Ishikawa (cell line): ENCODE measurements around the gene SBF2.

Experiments
- CEBPB ChIP-seq: IDR thresholded peaks from 2 replicates; pipeline ENCODE4 v1.6.1; 2012
- EP300 ChIP-seq: IDR thresholded peaks from 2 replicates; pipeline ENCODE4 v1.6.1; 2012; ENCODE audit warnings: borderline replicate concordance
- NFIC ChIP-seq: IDR thresholded peaks from 2 replicates; pipeline ENCODE4 v1.6.1; 2012
- TAF1 ChIP-seq: IDR thresholded peaks from 2 replicates; pipeline ENCODE4 v1.6.1; 2012; ENCODE audit warnings: low read depth, mild to moderate bottlenecking
- TF ChIP-seq, protein P1 (sequence below): IDR thresholded peaks from 2 replicates; pipeline ENCODE4 v1.6.1; 2012; ENCODE audit warnings: low read depth, mild to moderate bottlenecking

DNA sequence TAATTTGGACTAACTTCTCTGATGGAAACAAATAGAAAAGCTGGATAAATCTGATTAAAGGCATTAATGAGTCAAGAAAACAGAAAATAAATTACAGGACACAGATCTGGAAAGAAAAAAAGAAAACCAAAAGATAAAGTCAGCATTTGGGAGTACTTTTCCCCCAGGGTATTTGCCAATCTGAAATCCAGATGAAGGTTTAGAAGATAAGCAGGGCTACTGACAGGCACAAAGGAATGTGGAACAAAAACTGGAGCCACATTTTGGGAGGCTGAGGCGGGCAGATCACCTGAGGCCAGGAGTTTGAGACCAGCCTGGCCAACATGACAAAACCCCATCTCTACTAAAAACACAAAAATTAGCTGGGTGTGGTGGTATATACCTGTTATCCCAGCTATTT, 57.2 kb downstream of the SBF2 start:
- TF ChIP-seq, protein P1, sequence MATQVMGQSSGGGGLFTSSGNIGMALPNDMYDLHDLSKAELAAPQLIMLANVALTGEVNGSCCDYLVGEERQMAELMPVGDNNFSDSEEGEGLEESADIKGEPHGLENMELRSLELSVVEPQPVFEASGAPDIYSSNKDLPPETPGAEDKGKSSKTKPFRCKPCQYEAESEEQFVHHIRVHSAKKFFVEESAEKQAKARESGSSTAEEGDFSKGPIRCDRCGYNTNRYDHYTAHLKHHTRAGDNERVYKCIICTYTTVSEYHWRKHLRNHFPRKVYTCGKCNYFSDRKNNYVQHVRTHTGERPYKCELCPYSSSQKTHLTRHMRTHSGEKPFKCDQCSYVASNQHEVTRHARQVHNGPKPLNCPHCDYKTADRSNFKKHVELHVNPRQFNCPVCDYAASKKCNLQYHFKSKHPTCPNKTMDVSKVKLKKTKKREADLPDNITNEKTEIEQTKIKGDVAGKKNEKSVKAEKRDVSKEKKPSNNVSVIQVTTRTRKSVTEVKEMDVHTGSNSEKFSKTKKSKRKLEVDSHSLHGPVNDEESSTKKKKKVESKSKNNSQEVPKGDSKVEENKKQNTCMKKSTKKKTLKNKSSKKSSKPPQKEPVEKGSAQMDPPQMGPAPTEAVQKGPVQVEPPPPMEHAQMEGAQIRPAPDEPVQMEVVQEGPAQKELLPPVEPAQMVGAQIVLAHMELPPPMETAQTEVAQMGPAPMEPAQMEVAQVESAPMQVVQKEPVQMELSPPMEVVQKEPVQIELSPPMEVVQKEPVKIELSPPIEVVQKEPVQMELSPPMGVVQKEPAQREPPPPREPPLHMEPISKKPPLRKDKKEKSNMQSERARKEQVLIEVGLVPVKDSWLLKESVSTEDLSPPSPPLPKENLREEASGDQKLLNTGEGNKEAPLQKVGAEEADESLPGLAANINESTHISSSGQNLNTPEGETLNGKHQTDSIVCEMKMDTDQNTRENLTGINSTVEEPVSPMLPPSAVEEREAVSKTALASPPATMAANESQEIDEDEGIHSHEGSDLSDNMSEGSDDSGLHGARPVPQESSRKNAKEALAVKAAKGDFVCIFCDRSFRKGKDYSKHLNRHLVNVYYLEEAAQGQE, result no peak
- TF ChIP-seq EP300 (no peak), TAF1 (no peak), CEBPB (no peak), NFIC (no peak)
